ENCODE measurements around the gene FCGR3A. TPM values are rescaled to one million over a fixed set of nuclear protein-coding genes. Genes with fewer than 3 reads are reported as not detected.

Gene FCGR3A
- under 0.01 TPM in 1 of 2 replicates, not detected in the other for total RNA-seq

DNA sequence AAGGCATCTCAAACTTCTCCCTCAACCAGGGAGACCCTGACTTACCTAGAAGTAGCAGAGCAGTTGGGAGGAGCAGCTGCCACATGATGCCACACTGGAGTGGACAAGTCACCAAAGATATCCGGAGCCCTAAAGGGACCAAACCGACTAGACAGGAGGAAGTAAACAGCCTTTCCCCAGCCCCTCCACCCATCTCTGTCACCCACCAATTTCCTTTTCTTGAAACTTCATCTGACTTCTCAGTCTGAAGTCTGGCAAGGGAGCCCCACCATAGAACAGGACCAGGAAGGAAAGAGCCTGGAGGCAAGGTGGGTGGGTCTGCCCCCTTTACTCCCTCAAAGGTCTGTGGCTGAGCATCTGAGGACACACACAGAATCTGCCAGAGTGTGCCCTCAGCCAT, at the start of gene FCGR3A:
Gene FCGR3A, minus strand, starts transcription at position 167 of the 400 bp plus-strand sequence. Its CDS starts 82 bp downstream, at position 85.

DNA sequence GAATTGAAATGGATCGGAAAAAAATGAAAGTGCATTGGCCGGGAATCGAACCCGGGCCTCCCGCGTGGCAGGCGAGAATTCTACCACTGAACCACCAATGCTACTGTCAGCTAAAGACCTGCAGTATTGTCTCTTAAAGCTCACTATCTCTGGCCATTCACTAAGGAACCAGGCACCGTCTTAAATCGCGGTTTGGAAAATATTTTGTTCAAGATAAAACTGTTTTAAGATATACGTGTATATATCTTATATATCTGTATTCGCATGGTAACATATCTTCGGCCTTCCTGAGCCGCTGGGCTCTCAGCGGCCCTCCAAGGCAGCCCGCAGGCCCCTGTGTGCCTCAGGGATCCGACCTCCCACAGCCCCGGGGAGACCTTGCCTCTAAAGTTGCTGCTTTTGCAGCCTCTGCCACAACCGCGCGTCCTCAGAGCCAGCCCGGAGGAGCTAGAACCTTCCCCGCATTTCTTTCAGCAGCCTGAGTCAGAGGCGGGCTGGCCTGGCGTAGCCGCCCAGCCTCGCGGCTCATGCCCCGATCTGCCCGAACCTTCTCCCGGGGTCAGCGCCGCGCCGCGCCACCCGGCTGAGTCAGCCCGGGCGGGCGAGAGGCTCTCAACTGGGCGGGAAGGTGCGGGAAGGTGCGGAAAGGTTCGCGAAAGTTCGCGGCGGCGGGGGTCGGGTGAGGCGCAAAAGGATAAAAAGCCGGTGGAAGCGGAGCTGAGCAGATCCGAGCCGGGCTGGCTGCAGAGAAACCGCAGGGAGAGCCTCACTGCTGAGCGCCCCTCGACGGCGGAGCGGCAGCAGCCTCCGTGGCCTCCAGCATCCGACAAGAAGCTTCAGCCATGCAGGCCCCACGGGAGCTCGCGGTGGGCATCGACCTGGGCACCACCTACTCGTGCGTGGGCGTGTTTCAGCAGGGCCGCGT, 25.5 kb downstream of the FCGR3A start, which contains the start of gene HSPA6:
Gene HSPA6, plus strand, starts transcription at position 724 of the 925 bp plus-strand sequence. Its CDS starts 119 bp downstream, at position 843.

Other genes with a start within 250 kb of the FCGR3A start
- gene MPZ, start 239.8 kb downstream of the FCGR3A start, total RNA-seq, result 0.33 and 0.86 TPM in 2 replicates
- 26.1 and 65.9 TPM in 2 replicates for gene SDHC, start 235.4 kb downstream of the FCGR3A start, total RNA-seq
- gene CFAP126, start 181.9 kb downstream of the FCGR3A start, total RNA-seq, result not detected in 2 replicates
- under 0.01 and 0.10 TPM in 2 replicates for gene FCGR2A, start 44.4 kb downstream of the FCGR3A start, total RNA-seq
- gene HSPA6, start 25.3 kb downstream of the FCGR3A start, total RNA-seq, result 0.10 and 0.33 TPM in 2 replicates
- not detected in 2 replicates for gene FCGR3B, start 81.4 kb upstream of the FCGR3A start, total RNA-seq
- not detected in 2 replicates for gene FCGR2B, start 113.3 kb upstream of the FCGR3A start, total RNA-seq
- 0.10 TPM in 1 of 2 replicates, not detected in the other for gene FCRLA, start 157.4 kb upstream of the FCGR3A start, total RNA-seq
- gene FCRLB, start 171.7 kb upstream of the FCGR3A start, total RNA-seq, result 0.65 and 2.7 TPM in 2 replicates
- 20.9 and 34.3 TPM in 2 replicates for gene DUSP12, start 200.0 kb upstream of the FCGR3A start, total RNA-seq
- gene ATF6, start 216.5 kb upstream of the FCGR3A start, total RNA-seq, result 71.2 and 84.4 TPM in 2 replicates